GM23338 (cell line): ENCODE measurements around the gene AEN. TPM values are rescaled to one million over a fixed set of nuclear protein-coding genes. Genes with fewer than 3 reads are reported as not detected.

Experiments used
- ATAC-seq: fragments of 200-7000 bp; cut with Tn5 transposase; 3 replicates; pipeline ENCODE4 v1.9.1; 2020
- DNase-seq: peaks from one replicate; pipeline ENCODE4 v3.0.0-alpha.2; 2015; ENCODE audit warnings: low spot score
- H2AFZ ChIP-seq: fragments of 200-600 bp; sonication (generic); 2 replicates; pipeline ENCODE4 v1.8.0; 2016; ENCODE audit warnings: antibody characterized with exemption, mild to moderate bottlenecking, moderate library complexity
- H3F3A ChIP-seq: fragments of 200-600 bp; sonication (generic); replicated peaks from 2 replicates; pipeline ENCODE4 v1.8.0; 2017; ENCODE audit warnings: antibody characterized with exemption, mixed run types, low read depth
- H3K27ac ChIP-seq: fragments of 200-600 bp; sonication (generic); 2 replicates; pipeline ENCODE4 v1.6.1; 2016; ENCODE audit warnings: low read depth
- H3K27me3 ChIP-seq: fragments of 200-600 bp; sonication (generic); 2 replicates; pipeline ENCODE4 v1.8.0; 2016; ENCODE audit warnings: mild to moderate bottlenecking, mixed run types, moderate library complexity; ENCODE audit not compliant: insufficient read depth
- H3K36me3 ChIP-seq: fragments of 200-600 bp; sonication (generic); 2 replicates; pipeline ENCODE4 v1.8.0; 2016; ENCODE audit warnings: mild to moderate bottlenecking; ENCODE audit not compliant: insufficient read depth
- H3K4me1 ChIP-seq: fragments of 200-600 bp; sonication (generic); 2 replicates; pipeline ENCODE4 v1.8.0; 2016; ENCODE audit warnings: mild to moderate bottlenecking, moderate library complexity; ENCODE audit not compliant: insufficient read depth
- H3K4me2 ChIP-seq: fragments of 200-600 bp; sonication (generic); 2 replicates; pipeline ENCODE4 v1.7.1; 2017; ENCODE audit warnings: mixed run types
- H3K4me3 ChIP-seq: fragments of 200-600 bp; sonication (generic); 2 replicates; pipeline ENCODE4 v1.6.1; 2016; ENCODE audit warnings: mixed run types
- H3K79me2 ChIP-seq: fragments of 200-600 bp; sonication (generic); replicated peaks from 2 replicates; pipeline ENCODE4 v1.8.0; 2017; ENCODE audit warnings: mild to moderate bottlenecking; ENCODE audit not compliant: insufficient read depth
- H3K9me2 ChIP-seq: fragments of 200-600 bp; sonication (generic); 2 replicates; pipeline ENCODE4 v1.8.0; 2017; ENCODE audit not compliant: insufficient read depth
- H4K20me1 ChIP-seq: fragments of 200-600 bp; sonication (generic); replicated peaks from 2 replicates; pipeline ENCODE4 v1.8.0; 2017; ENCODE audit warnings: mild to moderate bottlenecking; ENCODE audit not compliant: insufficient read depth
- H3K27ac Mint-ChIP-seq: 2 replicates; pipeline ENCODE4 v1.8.0; 2020; ENCODE audit warnings: inconsistent platforms, mild to moderate bottlenecking, moderate library complexity, mixed read lengths
- H3K27me3 Mint-ChIP-seq: 3 replicates; pipeline ENCODE4 v1.8.0; 2022; ENCODE audit warnings: low read depth, mild to moderate bottlenecking, moderate library complexity, mixed read lengths, inconsistent platforms; ENCODE audit not compliant: insufficient read depth, poor library complexity
- H3K36me3 Mint-ChIP-seq: 3 replicates; pipeline ENCODE4 v1.8.0; 2021; ENCODE audit warnings: low read depth, mild to moderate bottlenecking, inconsistent platforms, moderate library complexity, mixed read lengths
- H3K4me1 Mint-ChIP-seq: 3 replicates; pipeline ENCODE4 v1.8.0; 2020; ENCODE audit warnings: mild to moderate bottlenecking, inconsistent platforms, mixed read lengths
- H3K4me3 Mint-ChIP-seq: 3 replicates; pipeline ENCODE4 v1.8.0; 2021; ENCODE audit warnings: moderate library complexity, mild to moderate bottlenecking, inconsistent platforms, mixed read lengths
- H3K9me3 Mint-ChIP-seq: 3 replicates; pipeline ENCODE4 v1.8.0; 2020; ENCODE audit warnings: moderate library complexity, mild to moderate bottlenecking, inconsistent platforms, mixed read lengths
- EZH2 ChIP-seq: fragments of 200-600 bp; sonication (generic); IDR thresholded peaks from one replicate; pipeline ENCODE4 v1.8.0; 2017; ENCODE audit warnings: antibody characterized with exemption, mild to moderate bottlenecking, low read depth; ENCODE audit not compliant: unreplicated experiment
- STAT1 ChIP-seq: IDR thresholded peaks from one replicate; pipeline ENCODE4 v1.6.1; 2016; ENCODE audit warnings: antibody characterized with exemption; ENCODE audit not compliant: unreplicated experiment
- ZNF462 ChIP-seq: fragments of 250-450 bp; sonication (Bioruptor Pico); IDR thresholded peaks from 2 replicates; pipeline ENCODE4 v1.5.0; 2020; ENCODE audit warnings: mild to moderate bottlenecking, moderate library complexity
- polyA plus RNA-seq: library from polyadenylated mRNA; unstranded; fragments of >200 nt; fragmentation: Nextera tagmentation; extraction: Ambion mirVana; gene quantifications from 2 replicates; pipeline ENCODE4 v1.2.1, GENCODE V29; 2016
- total RNA-seq: library from RNA; depleted of rRNA; stranded (reverse); fragments of >200 nt; shearing (Covaris generic); gene quantifications from 2 replicates; pipeline ENCODE4 v1.2.3, GENCODE V29; 2014
- TF ChIP-seq, protein P1 (sequence below): IDR thresholded peaks from 2 replicates; pipeline ENCODE4 v1.6.1; 2016; ENCODE audit warnings: antibody characterized with exemption

The AEN gene
- total and polyA plus RNA-seq, 2 experiments from 2014 or later, result 82.3 to 220 TPM

GRCh38 chr15:88574077-88574476, 47.1 kb upstream of the AEN start (continued):
- TF ChIP-seq ZNF462 (CRISPR knock-in tag), result no peak
- no peak for TF ChIP-seq STAT1

DNA sequence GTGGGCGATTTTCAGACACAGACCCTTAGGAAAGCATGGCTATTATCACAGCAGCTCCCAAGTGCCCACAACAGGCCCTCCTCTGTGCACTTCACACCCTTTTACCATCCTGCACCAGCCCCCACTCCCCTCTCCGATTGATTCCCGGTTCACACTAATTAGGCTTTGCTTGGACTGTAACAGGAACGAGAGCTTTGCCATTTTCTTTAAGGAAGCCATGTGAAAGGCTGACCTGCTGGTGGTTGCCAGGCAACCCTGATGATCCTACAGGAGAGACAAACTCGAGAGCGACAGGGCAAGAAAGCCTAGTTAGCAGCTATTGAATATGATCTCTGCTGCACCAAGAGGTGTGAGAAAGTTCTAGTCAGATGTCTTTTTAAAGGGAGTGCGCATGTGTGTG, 46.5 kb upstream of the AEN start:
- Histone ChIP-seq H3K36me3 (no peaks in the 10 kb centered on the region), H4K20me1 (no peaks in the 10 kb centered on the region), H3K79me2 (no peaks in the 10 kb centered on the region), H3K9me2 (no peaks in the 10 kb centered on the region), H3K4me2 (no peak overlapping the region), H2AFZ (peak overlapping the region; percentile 43), H3K4me3 (no peak overlapping the region), H3K27me3 (no peaks in the 10 kb centered on the region), H3K27ac (no peak overlapping the region), H3F3A (no peaks in the 10 kb centered on the region), H3K4me1 (no peaks in the 10 kb centered on the region)
- Mint-ChIP-seq H3K9me3 (no peaks in the 10 kb centered on the region), H3K4me3 (no peak overlapping the region), H3K27me3 (peaks cover 2% of the 10 kb centered on the region), H3K27ac (no peak overlapping the region), H3K36me3 (no peaks in the 10 kb centered on the region), H3K4me1 (peaks cover 7% of the 10 kb centered on the region; the same call in 2 of the 3 replicates)
- DNase-seq, result peak; percentile 12
- TF ChIP-seq, protein P1, sequence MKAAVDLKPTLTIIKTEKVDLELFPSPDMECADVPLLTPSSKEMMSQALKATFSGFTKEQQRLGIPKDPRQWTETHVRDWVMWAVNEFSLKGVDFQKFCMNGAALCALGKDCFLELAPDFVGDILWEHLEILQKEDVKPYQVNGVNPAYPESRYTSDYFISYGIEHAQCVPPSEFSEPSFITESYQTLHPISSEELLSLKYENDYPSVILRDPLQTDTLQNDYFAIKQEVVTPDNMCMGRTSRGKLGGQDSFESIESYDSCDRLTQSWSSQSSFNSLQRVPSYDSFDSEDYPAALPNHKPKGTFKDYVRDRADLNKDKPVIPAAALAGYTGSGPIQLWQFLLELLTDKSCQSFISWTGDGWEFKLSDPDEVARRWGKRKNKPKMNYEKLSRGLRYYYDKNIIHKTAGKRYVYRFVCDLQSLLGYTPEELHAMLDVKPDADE, result no peak
- no peak for TF ChIP-seq EZH2
- TF ChIP-seq STAT1, result no peak
- peak; percentile 26; the same call in 1 of the 3 replicates for ATAC-seq
